ENCODE data around the gene HSF5. TPM values are rescaled to one million over a fixed set of nuclear protein-coding genes. Genes with fewer than 3 reads are reported as not detected.

HSF5 gene
- total RNA-seq, 1 experiment from 2014 or later: not detected

- DNase-seq (ENCODE audit: extremely low read depth, low read depth): no peak
These were observed 99.7 kb downstream of the HSF5 start for GRCh38 chr17:58388302-58389190.

- DNase-seq (ENCODE audit: extremely low read depth, low read depth): no peak
These were observed 100.4 kb downstream of the HSF5 start for GRCh38 chr17:58387834-58388233.

- DNase-seq (ENCODE audit: extremely low read depth, low read depth): no peak
These were observed 101.5 kb downstream of the HSF5 start for GRCh38 chr17:58386708-58387107.

GRCh38 chr17:58385359-58385899 is 102.8 kb downstream of the HSF5 start:
- no peak for DNase-seq (ENCODE audit: extremely low read depth, low read depth)

- DNase-seq (ENCODE audit: extremely low read depth, low read depth): no peak
These were observed 103.3 kb downstream of the HSF5 start for GRCh38 chr17:58384897-58385296.

- no peak for DNase-seq (ENCODE audit: extremely low read depth, low read depth)
These were observed 104.2 kb downstream of the HSF5 start for GRCh38 chr17:58383892-58384462.

- no peak for DNase-seq (ENCODE audit: extremely low read depth, low read depth)
These were observed 105.4 kb downstream of the HSF5 start for GRCh38 chr17:58382872-58383242.

- DNase-seq (ENCODE audit: extremely low read depth, low read depth): no peak
These were observed 105.9 kb downstream of the HSF5 start for GRCh38 chr17:58382108-58382871.

GRCh38 chr17:58381124-58382035 is 106.8 kb downstream of the HSF5 start:
- DNase-seq (ENCODE audit: extremely low read depth, low read depth): no peak

- no peak for DNase-seq (ENCODE audit: extremely low read depth, low read depth)
These were observed 107.7 kb downstream of the HSF5 start for GRCh38 chr17:58380207-58381123.

- no peak for DNase-seq (ENCODE audit: extremely low read depth, low read depth)
These were observed 108.7 kb downstream of the HSF5 start for GRCh38 chr17:58379511-58379824.

GRCh38 chr17:58378733-58379510 is 109.3 kb downstream of the HSF5 start:
- no peak for DNase-seq (ENCODE audit: extremely low read depth, low read depth)

GRCh38 chr17:58377661-58378060 is 110.5 kb downstream of the HSF5 start:
- DNase-seq (ENCODE audit: extremely low read depth, low read depth): no peak

GRCh38 chr17:58377093-58377601 is 111.1 kb downstream of the HSF5 start:
- DNase-seq (ENCODE audit: extremely low read depth, low read depth): no peak

- DNase-seq (ENCODE audit: extremely low read depth, low read depth): no peak
These were observed 111.7 kb downstream of the HSF5 start for GRCh38 chr17:58376472-58377000.

GRCh38 chr17:58375811-58376210 is 112.4 kb downstream of the HSF5 start:
- DNase-seq (ENCODE audit: extremely low read depth, low read depth): no peak

GRCh38 chr17:58375256-58375655 is 113.0 kb downstream of the HSF5 start:
- no peak for DNase-seq (ENCODE audit: extremely low read depth, low read depth)

GRCh38 chr17:58373923-58374322 is 114.3 kb downstream of the HSF5 start:
- DNase-seq (ENCODE audit: extremely low read depth, low read depth): no peak
